NCI-H1092 (cell line): ENCODE measurements around the gene RBM6.

ENCODE experiments used
- DNase-seq: peaks from one replicate; lab custom pipeline; 2025; lab: John Stamatoyannopoulos, UW

RBM6 gene

GRCh38 chr3:50126287-50127211 is 186.6 kb downstream of the RBM6 start:
- no peak for DNase-seq
